ENCODE measurements around the gene GPD2. TPM values are rescaled to one million over a fixed set of nuclear protein-coding genes. Genes with fewer than 3 reads are reported as not detected.
"Not testable (repeated sequence)": the region's sequence is repeated elsewhere in the genome, so short reads cannot be mapped to it uniquely, and the experiment has no call there.

Gene GPD2
- total RNA-seq, 1 experiment from 2014 or later: 32.2 TPM

DNA sequence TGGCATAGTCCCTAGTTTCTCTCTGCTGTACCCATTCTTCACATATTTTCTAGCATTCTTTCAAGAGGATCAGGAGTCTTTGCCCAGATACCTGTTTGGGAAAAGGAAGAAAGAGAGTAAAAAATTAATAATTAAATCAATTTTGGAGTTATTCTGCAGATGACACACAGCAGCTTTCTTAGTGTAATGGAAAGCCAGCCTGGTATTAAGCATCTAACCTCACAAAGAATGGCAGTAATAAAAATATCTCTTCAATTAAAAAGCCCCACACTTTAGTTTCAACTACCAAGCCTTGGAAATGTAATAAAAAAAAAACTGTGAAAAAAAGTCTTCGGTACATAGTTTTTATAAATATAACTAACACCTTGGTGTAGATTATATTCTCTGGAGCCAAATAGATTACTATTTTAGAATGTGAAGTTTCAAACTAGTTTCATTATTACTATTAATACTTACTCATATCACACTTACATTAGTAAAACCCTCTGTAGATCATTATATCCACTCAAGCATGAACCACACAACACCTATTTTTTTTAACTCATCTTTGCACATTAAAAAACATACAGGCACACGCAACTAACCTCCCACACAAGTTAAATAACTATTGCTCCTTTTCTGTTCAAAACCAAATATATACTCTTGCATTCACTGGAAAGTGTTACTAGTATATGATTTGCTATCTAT lies 90.9 kb downstream of the GPD2 start (continued):
- TF ChIP-seq, protein P1, sequence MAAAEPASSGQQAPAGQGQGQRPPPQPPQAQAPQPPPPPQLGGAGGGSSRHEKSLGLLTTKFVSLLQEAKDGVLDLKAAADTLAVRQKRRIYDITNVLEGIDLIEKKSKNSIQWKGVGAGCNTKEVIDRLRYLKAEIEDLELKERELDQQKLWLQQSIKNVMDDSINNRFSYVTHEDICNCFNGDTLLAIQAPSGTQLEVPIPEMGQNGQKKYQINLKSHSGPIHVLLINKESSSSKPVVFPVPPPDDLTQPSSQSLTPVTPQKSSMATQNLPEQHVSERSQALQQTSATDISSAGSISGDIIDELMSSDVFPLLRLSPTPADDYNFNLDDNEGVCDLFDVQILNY (CRISPR knock-in tag; IDR thresholded peaks at IDR 0.05): no peak

DNA sequence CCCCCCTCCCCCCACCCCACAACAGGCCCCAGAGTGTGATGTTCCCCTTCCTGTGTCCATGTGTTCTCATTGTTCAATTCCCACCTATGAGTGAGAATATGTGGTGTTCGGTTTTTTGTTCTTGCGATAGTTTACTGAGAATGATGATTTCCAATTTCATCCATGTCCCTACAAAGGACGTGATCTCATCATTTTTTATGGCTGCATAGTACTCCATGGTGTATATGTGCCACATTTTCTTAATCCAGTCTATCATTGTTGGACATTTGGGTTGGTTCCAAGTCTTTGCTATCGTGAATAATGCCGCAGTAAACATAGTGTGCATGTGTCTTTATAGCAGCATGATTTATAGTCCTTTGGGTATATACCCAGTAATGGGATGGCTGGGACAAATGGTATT lies 92.4 kb downstream of the GPD2 start:
- CTCF ChIA-PET; ATAC-seq; DNase-seq (ENCODE audit: low spot score); H3K4me3 Mint-ChIP-seq; H3K27ac Mint-ChIP-seq; POLR2A ChIA-PET; H3K4me1 Mint-ChIP-seq; H3K27me3 Mint-ChIP-seq (ENCODE audit: low read depth); H3K9me3 Mint-ChIP-seq; H3K36me3 Mint-ChIP-seq: not testable (repeated sequence)

DNA sequence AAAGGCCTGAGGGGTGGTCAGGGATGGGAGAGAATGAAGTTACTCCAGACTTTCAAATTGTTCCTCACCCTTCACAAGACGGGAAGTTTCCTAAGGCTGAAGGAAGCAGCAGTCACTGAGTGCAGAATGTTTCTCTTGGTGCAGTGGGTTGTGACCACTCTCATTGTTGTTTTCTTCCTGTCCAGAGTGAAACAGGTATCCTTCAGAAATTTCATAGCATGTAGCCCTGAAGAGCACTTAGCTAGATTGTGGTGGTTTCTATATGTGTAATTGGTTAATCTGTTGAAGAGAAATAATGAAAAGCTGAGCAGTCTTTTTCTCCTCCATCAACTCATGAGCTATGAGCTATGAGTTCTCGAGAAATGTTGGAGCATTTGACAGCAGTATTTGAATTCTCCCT lies 96.8 kb downstream of the GPD2 start:
- CTCF ChIA-PET: no interaction called here
- H3K27me3 Mint-ChIP-seq (ENCODE audit: low read depth): no peaks in the 10 kb centered on the region
- POLR2A ChIA-PET: no interaction called here

DNA sequence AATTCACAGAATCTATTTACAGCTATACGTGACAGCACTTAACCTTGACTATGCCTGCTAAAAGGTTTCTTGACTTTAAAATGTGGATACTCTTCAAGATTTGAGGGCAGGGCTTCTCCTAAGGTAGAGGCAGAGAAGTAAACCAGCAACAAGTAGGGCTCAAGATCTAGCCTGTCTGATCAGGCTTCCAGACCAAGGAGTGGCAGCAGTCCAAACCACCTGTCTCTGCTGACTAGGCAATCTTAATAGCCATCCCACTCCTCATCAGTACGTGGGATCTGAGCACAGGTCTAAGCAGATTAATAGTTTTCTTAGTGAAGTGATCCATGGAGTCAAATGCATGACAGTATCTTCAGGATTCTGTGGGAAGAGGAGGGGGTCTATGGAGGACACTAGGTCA lies 100.4 kb downstream of the GPD2 start:
- CTCF ChIA-PET: no interaction called here
- peaks cover 18% of the 10 kb centered on the region for H3K4me1 Mint-ChIP-seq
- peaks cover 16% of the 10 kb centered on the region for H3K9me3 Mint-ChIP-seq
- peaks cover 12% of the 10 kb centered on the region for H3K36me3 Mint-ChIP-seq
- POLR2A ChIA-PET: no interaction called here
- no peak for DNase-seq (ENCODE audit: low spot score)
- H3K27me3 Mint-ChIP-seq (ENCODE audit: low read depth): no peaks in the 10 kb centered on the region
- no peak overlapping the region; the same call in 1 of the 2 replicates for H3K27ac Mint-ChIP-seq
- no peak overlapping the region for H3K4me3 Mint-ChIP-seq
- no peak for ATAC-seq
- TF ChIP-seq NFATC4 (CRISPR knock-in tag; IDR thresholded peaks at IDR 0.05): no peak
- no peak for TF ChIP-seq RORB (CRISPR knock-in tag; IDR thresholded peaks at IDR 0.05)
- TF ChIP-seq, protein P2, sequence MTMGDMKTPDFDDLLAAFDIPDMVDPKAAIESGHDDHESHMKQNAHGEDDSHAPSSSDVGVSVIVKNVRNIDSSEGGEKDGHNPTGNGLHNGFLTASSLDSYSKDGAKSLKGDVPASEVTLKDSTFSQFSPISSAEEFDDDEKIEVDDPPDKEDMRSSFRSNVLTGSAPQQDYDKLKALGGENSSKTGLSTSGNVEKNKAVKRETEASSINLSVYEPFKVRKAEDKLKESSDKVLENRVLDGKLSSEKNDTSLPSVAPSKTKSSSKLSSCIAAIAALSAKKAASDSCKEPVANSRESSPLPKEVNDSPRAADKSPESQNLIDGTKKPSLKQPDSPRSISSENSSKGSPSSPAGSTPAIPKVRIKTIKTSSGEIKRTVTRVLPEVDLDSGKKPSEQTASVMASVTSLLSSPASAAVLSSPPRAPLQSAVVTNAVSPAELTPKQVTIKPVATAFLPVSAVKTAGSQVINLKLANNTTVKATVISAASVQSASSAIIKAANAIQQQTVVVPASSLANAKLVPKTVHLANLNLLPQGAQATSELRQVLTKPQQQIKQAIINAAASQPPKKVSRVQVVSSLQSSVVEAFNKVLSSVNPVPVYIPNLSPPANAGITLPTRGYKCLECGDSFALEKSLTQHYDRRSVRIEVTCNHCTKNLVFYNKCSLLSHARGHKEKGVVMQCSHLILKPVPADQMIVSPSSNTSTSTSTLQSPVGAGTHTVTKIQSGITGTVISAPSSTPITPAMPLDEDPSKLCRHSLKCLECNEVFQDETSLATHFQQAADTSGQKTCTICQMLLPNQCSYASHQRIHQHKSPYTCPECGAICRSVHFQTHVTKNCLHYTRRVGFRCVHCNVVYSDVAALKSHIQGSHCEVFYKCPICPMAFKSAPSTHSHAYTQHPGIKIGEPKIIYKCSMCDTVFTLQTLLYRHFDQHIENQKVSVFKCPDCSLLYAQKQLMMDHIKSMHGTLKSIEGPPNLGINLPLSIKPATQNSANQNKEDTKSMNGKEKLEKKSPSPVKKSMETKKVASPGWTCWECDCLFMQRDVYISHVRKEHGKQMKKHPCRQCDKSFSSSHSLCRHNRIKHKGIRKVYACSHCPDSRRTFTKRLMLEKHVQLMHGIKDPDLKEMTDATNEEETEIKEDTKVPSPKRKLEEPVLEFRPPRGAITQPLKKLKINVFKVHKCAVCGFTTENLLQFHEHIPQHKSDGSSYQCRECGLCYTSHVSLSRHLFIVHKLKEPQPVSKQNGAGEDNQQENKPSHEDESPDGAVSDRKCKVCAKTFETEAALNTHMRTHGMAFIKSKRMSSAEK (CRISPR knock-in tag; IDR thresholded peaks at IDR 0.05; ENCODE audit: borderline replicate concordance): no peak
- no peak for TF ChIP-seq ZNF423 (CRISPR knock-in tag; IDR thresholded peaks at IDR 0.05)
- TF ChIP-seq ZNF416 (CRISPR knock-in tag; IDR thresholded peaks at IDR 0.05): no peak
- no peak for TF ChIP-seq TEAD4 (CRISPR knock-in tag; IDR thresholded peaks at IDR 0.05)
- no peak for TF ChIP-seq ZBTB21 (CRISPR knock-in tag; IDR thresholded peaks at IDR 0.05; ENCODE audit: borderline replicate concordance)
- TF ChIP-seq CREB1 (CRISPR knock-in tag; IDR thresholded peaks at IDR 0.05): no peak

More for the DNA sequence above, 96.8 kb downstream of the GPD2 start:
- Mint-ChIP-seq H3K36me3 (peaks cover 15% of the 10 kb centered on the region), H3K27ac (no peak overlapping the region), H3K4me3 (no peak overlapping the region), H3K9me3 (peaks cover 13% of the 10 kb centered on the region), H3K4me1 (peaks cover 11% of the 10 kb centered on the region)
- DNase-seq (ENCODE audit: low spot score) (no peak), ATAC-seq (no peak)
- TF ChIP-seq RORB (CRISPR knock-in tag; IDR thresholded peaks at IDR 0.05): no peak
- TF ChIP-seq, protein P3, sequence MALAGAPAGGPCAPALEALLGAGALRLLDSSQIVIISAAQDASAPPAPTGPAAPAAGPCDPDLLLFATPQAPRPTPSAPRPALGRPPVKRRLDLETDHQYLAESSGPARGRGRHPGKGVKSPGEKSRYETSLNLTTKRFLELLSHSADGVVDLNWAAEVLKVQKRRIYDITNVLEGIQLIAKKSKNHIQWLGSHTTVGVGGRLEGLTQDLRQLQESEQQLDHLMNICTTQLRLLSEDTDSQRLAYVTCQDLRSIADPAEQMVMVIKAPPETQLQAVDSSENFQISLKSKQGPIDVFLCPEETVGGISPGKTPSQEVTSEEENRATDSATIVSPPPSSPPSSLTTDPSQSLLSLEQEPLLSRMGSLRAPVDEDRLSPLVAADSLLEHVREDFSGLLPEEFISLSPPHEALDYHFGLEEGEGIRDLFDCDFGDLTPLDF (CRISPR knock-in tag; IDR thresholded peaks at IDR 0.05): no peak
- no peak for TF ChIP-seq NFYB (CRISPR knock-in tag; conservative IDR thresholded peaks at IDR 0.05; ENCODE audit: low read depth)
- no peak for TF ChIP-seq TEAD4 (CRISPR knock-in tag; IDR thresholded peaks at IDR 0.05)
- TF ChIP-seq NR3C1 (CRISPR knock-in tag; conservative IDR thresholded peaks at IDR 0.05; ENCODE audit: low read depth): no peak
- no peak for TF ChIP-seq ZNF671 (CRISPR knock-in tag; IDR thresholded peaks at IDR 0.05)
- TF ChIP-seq NFATC4 (CRISPR knock-in tag; IDR thresholded peaks at IDR 0.05): no peak
- no peak for TF ChIP-seq ZBTB21 (CRISPR knock-in tag; IDR thresholded peaks at IDR 0.05; ENCODE audit: borderline replicate concordance)
- TF ChIP-seq FOXP1 (CRISPR knock-in tag; IDR thresholded peaks at IDR 0.05; ENCODE audit: borderline replicate concordance): no peak
- TF ChIP-seq, protein P4, sequence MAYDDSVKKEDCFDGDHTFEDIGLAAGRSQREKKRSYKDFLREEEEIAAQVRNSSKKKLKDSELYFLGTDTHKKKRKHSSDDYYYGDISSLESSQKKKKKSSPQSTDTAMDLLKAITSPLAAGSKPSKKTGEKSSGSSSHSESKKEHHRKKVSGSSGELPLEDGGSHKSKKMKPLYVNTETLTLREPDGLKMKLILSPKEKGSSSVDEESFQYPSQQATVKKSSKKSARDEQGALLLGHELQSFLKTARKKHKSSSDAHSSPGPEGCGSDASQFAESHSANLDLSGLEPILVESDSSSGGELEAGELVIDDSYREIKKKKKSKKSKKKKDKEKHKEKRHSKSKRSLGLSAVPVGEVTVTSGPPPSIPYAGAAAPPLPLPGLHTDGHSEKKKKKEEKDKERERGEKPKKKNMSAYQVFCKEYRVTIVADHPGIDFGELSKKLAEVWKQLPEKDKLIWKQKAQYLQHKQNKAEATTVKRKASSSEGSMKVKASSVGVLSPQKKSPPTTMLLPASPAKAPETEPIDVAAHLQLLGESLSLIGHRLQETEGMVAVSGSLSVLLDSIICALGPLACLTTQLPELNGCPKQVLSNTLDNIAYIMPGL (CRISPR knock-in tag; IDR thresholded peaks at IDR 0.05): no peak
- TF ChIP-seq, protein P5, sequence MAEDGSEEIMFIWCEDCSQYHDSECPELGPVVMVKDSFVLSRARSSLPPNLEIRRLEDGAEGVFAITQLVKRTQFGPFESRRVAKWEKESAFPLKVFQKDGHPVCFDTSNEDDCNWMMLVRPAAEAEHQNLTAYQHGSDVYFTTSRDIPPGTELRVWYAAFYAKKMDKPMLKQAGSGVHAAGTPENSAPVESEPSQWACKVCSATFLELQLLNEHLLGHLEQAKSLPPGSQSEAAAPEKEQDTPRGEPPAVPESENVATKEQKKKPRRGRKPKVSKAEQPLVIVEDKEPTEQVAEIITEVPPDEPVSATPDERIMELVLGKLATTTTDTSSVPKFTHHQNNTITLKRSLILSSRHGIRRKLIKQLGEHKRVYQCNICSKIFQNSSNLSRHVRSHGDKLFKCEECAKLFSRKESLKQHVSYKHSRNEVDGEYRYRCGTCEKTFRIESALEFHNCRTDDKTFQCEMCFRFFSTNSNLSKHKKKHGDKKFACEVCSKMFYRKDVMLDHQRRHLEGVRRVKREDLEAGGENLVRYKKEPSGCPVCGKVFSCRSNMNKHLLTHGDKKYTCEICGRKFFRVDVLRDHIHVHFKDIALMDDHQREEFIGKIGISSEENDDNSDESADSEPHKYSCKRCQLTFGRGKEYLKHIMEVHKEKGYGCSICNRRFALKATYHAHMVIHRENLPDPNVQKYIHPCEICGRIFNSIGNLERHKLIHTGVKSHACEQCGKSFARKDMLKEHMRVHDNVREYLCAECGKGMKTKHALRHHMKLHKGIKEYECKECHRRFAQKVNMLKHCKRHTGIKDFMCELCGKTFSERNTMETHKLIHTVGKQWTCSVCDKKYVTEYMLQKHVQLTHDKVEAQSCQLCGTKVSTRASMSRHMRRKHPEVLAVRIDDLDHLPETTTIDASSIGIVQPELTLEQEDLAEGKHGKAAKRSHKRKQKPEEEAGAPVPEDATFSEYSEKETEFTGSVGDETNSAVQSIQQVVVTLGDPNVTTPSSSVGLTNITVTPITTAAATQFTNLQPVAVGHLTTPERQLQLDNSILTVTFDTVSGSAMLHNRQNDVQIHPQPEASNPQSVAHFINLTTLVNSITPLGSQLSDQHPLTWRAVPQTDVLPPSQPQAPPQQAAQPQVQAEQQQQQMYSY (CRISPR knock-in tag; IDR thresholded peaks at IDR 0.05): no peak
- no peak for TF ChIP-seq ZNF121 (CRISPR knock-in tag; IDR thresholded peaks at IDR 0.05)
- no peak for TF ChIP-seq ZNF317 (CRISPR knock-in tag; IDR thresholded peaks at IDR 0.05; ENCODE audit: borderline replicate concordance, low read depth)
